GM23338 (cell line): ENCODE data around the gene TARBP1. TPM values are rescaled to one million over a fixed set of nuclear protein-coding genes. Genes with fewer than 3 reads are reported as not detected.

Source experiments
- ATAC-seq: fragments of 200-7000 bp; cut with Tn5 transposase; 3 replicates; pipeline ENCODE4 v1.9.1; 2020
- DNase-seq: peaks from one replicate; pipeline ENCODE4 v3.0.0-alpha.2; 2015; ENCODE audit warnings: low spot score
- H2AFZ ChIP-seq: fragments of 200-600 bp; sonication (generic); 2 replicates; pipeline ENCODE4 v1.8.0; 2016; ENCODE audit warnings: antibody characterized with exemption, mild to moderate bottlenecking, moderate library complexity
- H3F3A ChIP-seq: fragments of 200-600 bp; sonication (generic); replicated peaks from 2 replicates; pipeline ENCODE4 v1.8.0; 2017; ENCODE audit warnings: antibody characterized with exemption, mixed run types, low read depth
- H3K27ac ChIP-seq: fragments of 200-600 bp; sonication (generic); 2 replicates; pipeline ENCODE4 v1.6.1; 2016; ENCODE audit warnings: low read depth
- H3K27me3 ChIP-seq: fragments of 200-600 bp; sonication (generic); 2 replicates; pipeline ENCODE4 v1.8.0; 2016; ENCODE audit warnings: mild to moderate bottlenecking, mixed run types, moderate library complexity; ENCODE audit not compliant: insufficient read depth
- H3K36me3 ChIP-seq: fragments of 200-600 bp; sonication (generic); 2 replicates; pipeline ENCODE4 v1.8.0; 2016; ENCODE audit warnings: mild to moderate bottlenecking; ENCODE audit not compliant: insufficient read depth
- H3K4me1 ChIP-seq: fragments of 200-600 bp; sonication (generic); 2 replicates; pipeline ENCODE4 v1.8.0; 2016; ENCODE audit warnings: mild to moderate bottlenecking, moderate library complexity; ENCODE audit not compliant: insufficient read depth
- H3K4me2 ChIP-seq: fragments of 200-600 bp; sonication (generic); 2 replicates; pipeline ENCODE4 v1.7.1; 2017; ENCODE audit warnings: mixed run types
- H3K4me3 ChIP-seq: fragments of 200-600 bp; sonication (generic); 2 replicates; pipeline ENCODE4 v1.6.1; 2016; ENCODE audit warnings: mixed run types
- H3K79me2 ChIP-seq: fragments of 200-600 bp; sonication (generic); replicated peaks from 2 replicates; pipeline ENCODE4 v1.8.0; 2017; ENCODE audit warnings: mild to moderate bottlenecking; ENCODE audit not compliant: insufficient read depth
- H3K9me2 ChIP-seq: fragments of 200-600 bp; sonication (generic); 2 replicates; pipeline ENCODE4 v1.8.0; 2017; ENCODE audit not compliant: insufficient read depth
- H4K20me1 ChIP-seq: fragments of 200-600 bp; sonication (generic); replicated peaks from 2 replicates; pipeline ENCODE4 v1.8.0; 2017; ENCODE audit warnings: mild to moderate bottlenecking; ENCODE audit not compliant: insufficient read depth
- H3K27ac Mint-ChIP-seq: 2 replicates; pipeline ENCODE4 v1.8.0; 2020; ENCODE audit warnings: inconsistent platforms, mild to moderate bottlenecking, moderate library complexity, mixed read lengths
- H3K27me3 Mint-ChIP-seq: 3 replicates; pipeline ENCODE4 v1.8.0; 2022; ENCODE audit warnings: low read depth, mild to moderate bottlenecking, moderate library complexity, mixed read lengths, inconsistent platforms; ENCODE audit not compliant: insufficient read depth, poor library complexity
- H3K36me3 Mint-ChIP-seq: 3 replicates; pipeline ENCODE4 v1.8.0; 2021; ENCODE audit warnings: low read depth, mild to moderate bottlenecking, inconsistent platforms, moderate library complexity, mixed read lengths
- H3K4me1 Mint-ChIP-seq: 3 replicates; pipeline ENCODE4 v1.8.0; 2020; ENCODE audit warnings: mild to moderate bottlenecking, inconsistent platforms, mixed read lengths
- H3K4me3 Mint-ChIP-seq: 3 replicates; pipeline ENCODE4 v1.8.0; 2021; ENCODE audit warnings: moderate library complexity, mild to moderate bottlenecking, inconsistent platforms, mixed read lengths
- H3K9me3 Mint-ChIP-seq: 3 replicates; pipeline ENCODE4 v1.8.0; 2020; ENCODE audit warnings: moderate library complexity, mild to moderate bottlenecking, inconsistent platforms, mixed read lengths
- CREB1 ChIP-seq: fragments of 250-450 bp; sonication (Bioruptor Pico); IDR thresholded peaks from 2 replicates; pipeline ENCODE4 v1.5.0; 2020; ENCODE audit warnings: low read depth, mild to moderate bottlenecking, moderate library complexity
- CTCF ChIP-seq, 2 experiments: fragments of 200-600 bp in 1 of 2; sonication (generic) in 1 of 2; conservative IDR thresholded peaks; 2 replicates each; pipeline versions ENCODE4 v1.5.1 to v1.6.1; 2016 to 2017; ENCODE audit warnings: antibody characterized with exemption in 2 of 2, low read depth in 2 of 2, mild to moderate bottlenecking in 2 of 2, moderate library complexity in 1 of 2
- ETS1 ChIP-seq: IDR thresholded peaks from 2 replicates; pipeline ENCODE4 v1.6.1; 2016; ENCODE audit warnings: antibody characterized with exemption
- EZH2 ChIP-seq: fragments of 200-600 bp; sonication (generic); IDR thresholded peaks from one replicate; pipeline ENCODE4 v1.8.0; 2017; ENCODE audit warnings: antibody characterized with exemption, mild to moderate bottlenecking, low read depth; ENCODE audit not compliant: unreplicated experiment
- POLR2AphosphoS5 ChIP-seq: IDR thresholded peaks from 2 replicates; pipeline ENCODE4 v1.6.1; 2016; ENCODE audit warnings: antibody characterized with exemption, low read depth
- REST ChIP-seq: IDR thresholded peaks from one replicate; pipeline ENCODE4 v1.6.1; 2018; ENCODE audit warnings: antibody characterized with exemption; ENCODE audit not compliant: unreplicated experiment
- STAT1 ChIP-seq: IDR thresholded peaks from one replicate; pipeline ENCODE4 v1.6.1; 2016; ENCODE audit warnings: antibody characterized with exemption; ENCODE audit not compliant: unreplicated experiment
- ZNF114 ChIP-seq: fragments of 250-450 bp; sonication (Bioruptor Pico); IDR thresholded peaks from 2 replicates; pipeline ENCODE4 v1.5.0; 2020; ENCODE audit warnings: mild to moderate bottlenecking, moderate library complexity
- polyA plus RNA-seq: library from polyadenylated mRNA; unstranded; fragments of >200 nt; fragmentation: Nextera tagmentation; extraction: Ambion mirVana; gene quantifications from 2 replicates; pipeline ENCODE4 v1.2.1, GENCODE V29; 2016
- total RNA-seq: library from RNA; depleted of rRNA; stranded (reverse); fragments of >200 nt; shearing (Covaris generic); gene quantifications from 2 replicates; pipeline ENCODE4 v1.2.3, GENCODE V29; 2014

Gene TARBP1
- total and polyA plus RNA-seq, 2 experiments from 2014 or later = 14.9 to 18.8 TPM

GRCh38 chr1:234528074-234528865 lies 49.3 kb upstream of the TARBP1 start:
- H3K4me1 Mint-ChIP-seq = peaks cover 21% of the 10 kb centered on the region
- H3K4me3 ChIP-seq = no peak overlapping the region
- H3K36me3 Mint-ChIP-seq = no peaks in the 10 kb centered on the region
- no peaks in the 10 kb centered on the region for H3K79me2 ChIP-seq
- H4K20me1 ChIP-seq = no peaks in the 10 kb centered on the region
- no peak overlapping the region for H3K4me3 Mint-ChIP-seq
- H3K27me3 Mint-ChIP-seq = peaks cover 7% of the 10 kb centered on the region
- no peak overlapping the region for H3K4me2 ChIP-seq
- ATAC-seq = no peak
- no peak overlapping the region for H3K27ac ChIP-seq
- TF ChIP-seq CTCF (conservative IDR thresholded peaks at IDR 0.05; ENCODE audit: low read depth in 2 of 2) = no peak
- no peak overlapping the region for H3K27ac Mint-ChIP-seq
- H3K27me3 ChIP-seq = no peaks in the 10 kb centered on the region
- H3K4me1 ChIP-seq = peaks cover 7% of the 10 kb centered on the region; the same call in 1 of the 2 replicates
- H3F3A ChIP-seq = 0 out of 2 replicates have a peak, but pooled peaks cover 3% of the 10 kb centered on the region
- H3K9me2 ChIP-seq = no peaks in the 10 kb centered on the region
- no peaks in the 10 kb centered on the region for H3K36me3 ChIP-seq
- H3K9me3 Mint-ChIP-seq = no peaks in the 10 kb centered on the region
- no peak for DNase-seq
- no peak overlapping the region for H2AFZ ChIP-seq

GRCh38 chr1:234527346-234527745 lies 48.4 kb upstream of the TARBP1 start:
- Histone ChIP-seq H3K79me2 (no peaks in the 10 kb centered on the region), H4K20me1 (no peaks in the 10 kb centered on the region), H3K27ac (no peak overlapping the region), H3K4me3 (no peak overlapping the region), H2AFZ (no peak overlapping the region), H3K4me2 (no peak overlapping the region), H3K4me1 (peaks cover 7% of the 10 kb centered on the region; the same call in 1 of the 2 replicates), H3K27me3 (no peaks in the 10 kb centered on the region), H3K36me3 (no peaks in the 10 kb centered on the region), H3K9me2 (no peaks in the 10 kb centered on the region), H3F3A (0 out of 2 replicates have a peak, but pooled peaks cover 3% of the 10 kb centered on the region)
- Mint-ChIP-seq H3K27me3 (peaks cover 7% of the 10 kb centered on the region), H3K36me3 (no peaks in the 10 kb centered on the region), H3K4me1 (peaks cover 21% of the 10 kb centered on the region), H3K9me3 (no peaks in the 10 kb centered on the region), H3K27ac (no peak overlapping the region), H3K4me3 (no peak overlapping the region)
- ATAC-seq (no peak), DNase-seq (no peak)
- no peak for TF ChIP-seq CREB1 (CRISPR knock-in tag)
- no peak for TF ChIP-seq POLR2AphosphoS5

- Mint-ChIP-seq H3K27me3 (peaks cover 7% of the 10 kb centered on the region), H3K4me1 (peaks cover 17% of the 10 kb centered on the region), H3K36me3 (no peaks in the 10 kb centered on the region), H3K27ac (no peak overlapping the region), H3K4me3 (no peak overlapping the region), H3K9me3 (no peaks in the 10 kb centered on the region)
- H4K20me1 ChIP-seq = no peaks in the 10 kb centered on the region
- no peak overlapping the region for H3K27ac ChIP-seq
- no peaks in the 10 kb centered on the region for H3K27me3 ChIP-seq
- H3K4me3 ChIP-seq = no peak overlapping the region
- DNase-seq = no peak
- ATAC-seq = no peak
- H3K9me2 ChIP-seq = no peaks in the 10 kb centered on the region
- H3K36me3 ChIP-seq = no peaks in the 10 kb centered on the region
- no peak overlapping the region for H2AFZ ChIP-seq
- 0 out of 2 replicates have a peak, but pooled peaks cover 3% of the 10 kb centered on the region for H3F3A ChIP-seq
- H3K79me2 ChIP-seq = no peaks in the 10 kb centered on the region
- H3K4me2 ChIP-seq = no peak overlapping the region
- H3K4me1 ChIP-seq = peaks cover 6% of the 10 kb centered on the region; the same call in 1 of the 2 replicates
- TF ChIP-seq ETS1 (no peak), STAT1 (no peak), EZH2 (no peak), CTCF (conservative IDR thresholded peaks at IDR 0.05; ENCODE audit: low read depth in 2 of 2) (no peak), REST (no peak), ZNF114 (no peak)
Measured at GRCh38 chr1:234526922-234527321, 47.9 kb upstream of the TARBP1 start.
